Keratinocyte (primary cell): ENCODE results near the gene FAM13B. TPM values are rescaled to one million over a fixed set of nuclear protein-coding genes. Genes with fewer than 3 reads are reported as not detected.
"Not testable (repeated sequence)": the region's sequence is repeated elsewhere in the genome, so short reads cannot be mapped to it uniquely, and the experiment has no call there.

Experiments used
- DNase-seq: peaks from one replicate; pipeline ENCODE4 v3.0.0-alpha.2; 2011; ENCODE audit warnings: low read depth, missing footprints, low spot score
- FAIRE-seq: peaks from 2 replicates; lab custom pipeline; 2011; peaks lifted over from hg19 to GRCh38; lab: Jason Lieb, UNC
- H2AFZ ChIP-seq: 2 replicates; pipeline ENCODE4 v1.6.0; 2012; ENCODE audit warnings: low read length, control low read depth, inconsistent platforms; ENCODE audit not compliant: control insufficient read depth
- H3K27ac ChIP-seq: 2 replicates; pipeline ENCODE4 v1.5.1; 2011; ENCODE audit warnings: low read length; ENCODE audit not compliant: control insufficient read depth, insufficient read depth
- H3K27me3 ChIP-seq: 3 replicates; pipeline ENCODE4 v1.6.0; 2011; ENCODE audit warnings: low read length; ENCODE audit not compliant: control insufficient read depth, insufficient read depth; ENCODE audit errors: extremely low read depth
- H3K36me3 ChIP-seq, 2 experiments: 2 replicates in 1 of 2; 3 replicates in 1 of 2; pipeline ENCODE4 v1.5.1; 2011; ENCODE audit warnings: low read length in 2 of 2, mild to moderate bottlenecking in 1 of 2; ENCODE audit not compliant: control insufficient read depth in 2 of 2, insufficient read depth in 2 of 2; ENCODE audit errors: extremely low read depth in 1 of 2
- H3K4me1 ChIP-seq: 3 replicates; pipeline ENCODE4 v1.5.1; 2011; ENCODE audit warnings: low read length; ENCODE audit not compliant: control insufficient read depth, insufficient read depth; ENCODE audit errors: extremely low read depth
- H3K4me2 ChIP-seq: 3 replicates; pipeline ENCODE4 v1.6.0; 2011; ENCODE audit warnings: low read depth, low read length; ENCODE audit not compliant: control insufficient read depth, insufficient read depth; ENCODE audit errors: extremely low read depth
- H3K4me3 ChIP-seq, 3 experiments: fragments of 200-600 bp in 1 of 3; sonication (generic) in 1 of 3; 2 replicates in 2 of 3; 3 replicates in 1 of 3; pipeline ENCODE4 v1.5.1; 2011 to 2016; ENCODE audit warnings: low read length in 3 of 3, mild to moderate bottlenecking in 3 of 3, control low read depth in 2 of 3, inconsistent platforms in 1 of 3, low read depth in 1 of 3, mixed read lengths in 1 of 3, mixed run types in 1 of 3, moderate library complexity in 1 of 3; ENCODE audit not compliant: control insufficient read depth in 2 of 3, insufficient read depth in 2 of 3; ENCODE audit errors: extremely low read depth in 1 of 3
- H3K79me2 ChIP-seq: 2 replicates; pipeline ENCODE4 v1.6.0; 2012; ENCODE audit warnings: low read length; ENCODE audit not compliant: control insufficient read depth, insufficient read depth
- H3K9ac ChIP-seq: 3 replicates; pipeline ENCODE4 v1.6.0; 2011; ENCODE audit warnings: low read length; ENCODE audit not compliant: control insufficient read depth, insufficient read depth; ENCODE audit errors: extremely low read depth
- H3K9me1 ChIP-seq: 3 replicates; pipeline ENCODE4 v1.6.0; 2011; ENCODE audit warnings: low read length; ENCODE audit not compliant: control insufficient read depth, insufficient read depth; ENCODE audit errors: extremely low read depth
- H3K9me3 ChIP-seq: 2 replicates; pipeline ENCODE4 v1.5.1; 2012; ENCODE audit warnings: low read depth, low read length; ENCODE audit not compliant: control insufficient read depth
- H4K20me1 ChIP-seq: 3 replicates; pipeline ENCODE4 v1.6.0; 2011; ENCODE audit warnings: low read length; ENCODE audit not compliant: control insufficient read depth, insufficient read depth; ENCODE audit errors: extremely low read depth
- CTCF ChIP-seq, 3 experiments: IDR thresholded peaks in 1 of 3; conservative IDR thresholded peaks in 1 of 3; optimal IDR thresholded peaks in 1 of 3; 2 replicates in 2 of 3; 3 replicates in 1 of 3; pipeline versions ENCODE3 to v1.5.1; 2011; ENCODE audit warnings: low read length in 3 of 3, mild to moderate bottlenecking in 3 of 3, moderate library complexity in 2 of 3, control low read depth in 1 of 3, inconsistent platforms in 1 of 3; ENCODE audit not compliant: insufficient read depth in 2 of 3; ENCODE audit errors: extremely low read depth in 1 of 3
- EZH2 ChIP-seq: IDR thresholded peaks from one replicate; pipeline ENCODE4 v1.6.1; 2012; ENCODE audit warnings: inconsistent platforms, mild to moderate bottlenecking, low read length, moderate library complexity
- dilution Hi-C: fragments of 300-500 bp; cut with MboI; formaldehyde crosslinking; loops from one replicate; pipeline ENCODE4 v1.7.0; 2020; ENCODE audit warnings: low sequenced_read_pairs; ENCODE audit not compliant: extremely low pct_ligation_motif_present
- polyA plus RNA-seq, 5 experiments: library from polyadenylated mRNA; depleted of rRNA in 3 of 5; stranded (reverse) in 3 of 5; stranded (forward) in 1 of 5; unstranded in 1 of 5; fragments of >200 nt; gene quantifications; 1 replicate in 1 of 5; 2 replicates in 3 of 5; 3 replicates in 1 of 5; pipeline versions ENCODE4 v1.2.1 to v1.2.3, GENCODE V29; 2011 to 2012; ENCODE audit warnings: missing spikeins in 2 of 5, low read depth in 1 of 5, low replicate concordance in 1 of 5

The FAM13B gene
- polyA plus RNA-seq, 1 donor (not counting 4 experiments of a cell fraction or from before 2014, with no cell fraction given): 12.9 TPM

DNA sequence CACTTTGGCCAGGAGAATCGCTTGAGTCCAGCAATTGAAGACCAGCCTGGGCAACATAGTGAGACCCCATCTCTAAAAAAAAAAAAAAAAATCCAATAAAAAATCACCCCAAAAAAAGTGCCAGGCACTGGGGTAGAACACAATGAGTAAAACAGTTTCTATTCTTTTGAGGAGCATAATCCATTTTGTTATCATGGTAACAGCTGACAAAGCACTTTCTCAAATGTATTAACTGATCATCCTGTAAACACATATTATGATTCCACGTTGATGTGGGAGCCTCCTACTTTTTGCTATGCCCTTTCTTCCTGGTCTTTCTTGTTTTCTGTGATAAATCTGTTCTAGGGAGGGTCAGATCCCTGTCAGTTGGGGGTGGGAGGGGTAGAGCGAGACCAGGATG lies 20.7 kb upstream of the FAM13B start:
- FAIRE-seq: no peak
- no peaks in the 10 kb centered on the region for H3K9me3 ChIP-seq
- no peaks in the 10 kb centered on the region for H3K36me3 ChIP-seq
- no peak overlapping the region for H3K27ac ChIP-seq
- no peak for DNase-seq
- H3K4me3 ChIP-seq: no peak overlapping the region
- TF ChIP-seq EZH2 (no peak), CTCF (optimal IDR thresholded peaks at IDR 0.05 in 1 of 3, IDR thresholded peaks at IDR 0.05 in 1 of 3, conservative IDR thresholded peaks at IDR 0.05 in 1 of 3; ENCODE audit: extremely low read depth in 1 of 3, insufficient read depth in 2 of 3, low read length in 3 of 3) (no peak)
- no peaks in the 10 kb centered on the region for H4K20me1 ChIP-seq
- no peaks in the 10 kb centered on the region for H3K9me1 ChIP-seq
- no peaks in the 10 kb centered on the region for H3K4me1 ChIP-seq
- no peaks in the 10 kb centered on the region for H3K79me2 ChIP-seq
- H3K4me2 ChIP-seq: no peak overlapping the region
- H2AFZ ChIP-seq: no peak overlapping the region
- no peak overlapping the region for H3K9ac ChIP-seq
- H3K27me3 ChIP-seq: no peaks in the 10 kb centered on the region
- dilution Hi-C loops: no loop called here

- H3K36me3 ChIP-seq, H3K27me3 ChIP-seq, H3K4me3 ChIP-seq, DNase-seq, FAIRE-seq, H2AFZ ChIP-seq, H3K4me1 ChIP-seq, dilution Hi-C loops, H3K79me2 ChIP-seq, H3K9ac ChIP-seq, H3K27ac ChIP-seq, H4K20me1 ChIP-seq, H3K4me2 ChIP-seq, H3K9me3 ChIP-seq, H3K9me1 ChIP-seq: not testable (repeated sequence)
These were observed 19.8 kb upstream of the FAM13B start for GRCh38 chr5:138052718-138053117.
